HG02642 (cell line): ENCODE measurements around the gene PCED1A.

Source experiments
- ATAC-seq: cut with Tn5 transposase; IDR thresholded peaks from one replicate; pipeline ENCODE4 v1.9.1; 2021; ENCODE audit warnings: mild to moderate bottlenecking; ENCODE audit not compliant: unreplicated experiment, poor library complexity

Gene PCED1A, protein sequence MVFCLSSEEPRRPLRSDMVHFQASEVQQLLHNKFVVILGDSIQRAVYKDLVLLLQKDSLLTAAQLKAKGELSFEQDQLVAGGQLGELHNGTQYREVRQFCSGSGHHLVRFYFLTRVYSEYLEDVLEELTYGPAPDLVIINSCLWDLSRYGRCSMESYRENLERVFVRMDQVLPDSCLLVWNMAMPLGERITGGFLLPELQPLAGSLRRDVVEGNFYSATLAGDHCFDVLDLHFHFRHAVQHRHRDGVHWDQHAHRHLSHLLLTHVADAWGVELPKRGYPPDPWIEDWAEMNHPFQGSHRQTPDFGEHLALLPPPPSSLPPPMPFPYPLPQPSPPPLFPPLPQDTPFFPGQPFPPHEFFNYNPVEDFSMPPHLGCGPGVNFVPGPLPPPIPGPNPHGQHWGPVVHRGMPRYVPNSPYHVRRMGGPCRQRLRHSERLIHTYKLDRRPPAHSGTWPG

DNA sequence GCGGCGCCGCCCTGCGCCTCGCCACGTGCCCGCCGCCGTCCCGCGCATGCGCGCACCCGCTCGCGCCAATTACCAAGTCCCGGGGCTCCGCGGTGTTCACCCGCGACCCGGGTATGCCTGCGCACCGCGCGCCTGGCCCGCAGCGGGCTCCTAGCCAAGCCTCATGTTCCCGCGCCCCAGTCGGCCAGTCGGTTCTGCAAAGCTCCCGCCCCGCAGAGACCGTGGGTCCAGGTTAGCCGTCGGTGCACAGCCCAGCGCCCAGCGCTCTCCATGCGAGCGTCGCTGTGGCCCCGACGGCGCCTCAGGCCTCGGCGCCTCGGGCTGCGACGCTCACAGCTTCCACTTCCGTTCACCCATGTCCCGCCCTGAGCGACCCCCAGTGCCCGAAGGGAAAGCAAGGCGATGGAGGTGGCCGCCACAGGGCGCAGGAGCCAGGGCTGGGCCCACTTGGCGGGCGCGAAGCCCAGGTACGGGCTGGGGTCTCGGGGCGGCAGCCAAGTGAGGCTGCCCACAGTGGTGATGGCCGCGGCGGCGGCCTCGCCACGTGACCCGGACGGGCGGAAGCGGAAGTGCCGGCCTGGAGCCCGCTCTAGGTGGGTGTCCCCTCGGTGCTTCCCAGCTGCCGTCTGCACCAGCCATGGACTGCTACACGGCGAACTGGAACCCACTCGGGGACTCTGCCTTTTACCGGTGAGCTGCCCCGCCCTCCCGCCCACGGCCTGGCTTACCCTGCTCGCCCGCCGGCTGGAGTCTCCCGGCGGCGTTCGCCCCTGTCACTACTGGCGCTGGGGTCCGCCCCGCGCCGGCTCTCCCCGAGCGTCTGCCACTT lies at the start of gene PCED1A, which contains the start of gene VPS16:
Gene PCED1A, minus strand, starts transcription at position 518 of the 829 bp plus-strand sequence. CDS start 743 bp downstream, outside the sequence.
Gene VPS16, plus strand, starts transcription at position 608 of the 829 bp plus-strand sequence. Its CDS starts 30 bp downstream, at position 638.
- peak; percentile 96 for ATAC-seq

DNA sequence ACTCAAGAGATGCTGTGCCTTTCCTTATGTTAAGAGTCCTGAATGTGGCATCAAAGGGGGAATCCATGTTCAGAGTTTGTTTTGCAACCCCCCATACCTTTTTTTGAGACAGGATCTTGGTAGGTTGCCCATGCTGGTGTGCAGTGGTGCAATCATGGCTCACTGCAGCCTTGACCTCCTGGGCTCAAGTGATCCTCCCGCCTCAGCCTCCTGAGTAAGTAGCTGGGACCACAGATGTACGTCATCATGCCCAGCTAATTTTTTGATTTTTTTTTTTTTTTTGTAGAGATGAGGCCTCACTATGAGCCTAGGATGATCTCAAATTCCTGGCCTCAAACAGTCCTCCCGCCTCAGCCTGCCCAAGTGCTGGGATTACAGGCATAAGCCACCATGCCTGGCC lies 49.3 kb upstream of the PCED1A start:
- no peak for ATAC-seq

DNA sequence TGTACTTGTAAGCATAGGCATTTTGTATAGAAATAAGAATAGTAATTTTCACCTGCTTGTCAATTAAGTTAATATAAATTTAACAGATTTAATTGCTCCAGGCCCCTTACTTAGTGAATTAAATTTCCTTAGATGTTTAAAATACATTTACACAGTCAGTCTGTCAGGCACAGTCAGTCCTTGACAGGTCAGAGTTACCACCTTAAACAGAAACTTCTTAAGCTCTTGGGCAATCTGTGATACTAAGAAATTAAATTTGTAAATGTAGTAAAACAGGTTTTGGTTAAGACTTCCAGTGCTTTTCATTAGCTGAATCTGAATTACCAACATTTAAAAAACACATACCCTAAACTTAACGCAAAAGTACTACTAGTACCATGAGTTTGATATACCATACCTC lies 48.8 kb upstream of the PCED1A start:
- no peak for ATAC-seq

DNA sequence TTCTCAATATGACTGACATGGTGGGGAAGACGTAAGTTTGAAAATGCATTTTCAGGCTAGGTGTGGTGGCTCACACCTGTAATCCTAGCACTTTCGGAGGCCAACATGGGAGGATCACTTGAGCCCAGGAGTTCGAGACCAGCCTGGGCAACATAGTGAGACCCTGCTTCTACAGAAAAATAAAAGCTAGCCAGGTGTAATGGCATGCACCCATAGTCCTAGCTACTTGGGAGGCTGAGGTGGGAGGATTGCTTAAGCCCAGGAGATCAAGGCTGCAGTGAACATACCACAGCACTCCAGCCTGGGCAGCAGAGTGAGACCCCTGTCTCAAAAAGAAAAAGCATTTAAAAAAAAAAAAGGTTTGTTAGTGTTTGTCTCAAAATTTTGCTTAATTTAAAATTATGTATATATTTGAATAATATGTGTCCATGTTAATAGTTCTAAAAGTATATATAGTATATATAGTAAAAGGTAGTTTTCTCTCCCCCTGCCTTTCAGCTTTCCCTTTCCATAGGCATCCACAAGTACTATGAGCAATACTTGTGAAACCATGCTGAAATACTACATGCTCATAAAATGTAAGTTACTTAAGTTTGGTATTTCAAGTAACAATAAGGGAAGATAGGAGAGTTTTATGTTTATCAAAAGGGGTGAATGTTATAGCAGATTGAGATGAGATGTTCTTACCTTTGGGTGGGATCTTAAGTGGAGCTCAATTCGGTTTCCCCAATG lies 47.9 kb upstream of the PCED1A start:
- no peak for ATAC-seq

DNA sequence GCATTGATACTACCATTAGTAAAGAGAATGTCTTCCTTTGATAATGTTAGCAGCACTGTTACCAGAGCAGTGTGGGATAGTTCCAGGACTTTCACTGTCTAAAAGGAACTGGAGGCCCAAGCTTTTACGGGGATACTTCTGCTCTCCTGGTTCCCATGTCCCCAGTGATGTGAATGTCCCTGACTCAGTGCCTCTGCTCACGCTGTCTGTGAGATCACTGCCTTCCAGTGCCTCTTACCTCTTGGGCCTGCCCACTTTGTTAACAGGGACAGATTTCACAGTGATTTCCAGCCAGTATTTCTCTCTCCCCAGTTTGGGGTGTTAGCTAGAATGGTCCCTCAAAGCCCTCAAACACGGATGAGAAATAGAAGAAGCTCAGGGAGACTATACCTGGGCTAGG lies 47.3 kb upstream of the PCED1A start:
- no peak for ATAC-seq

DNA sequence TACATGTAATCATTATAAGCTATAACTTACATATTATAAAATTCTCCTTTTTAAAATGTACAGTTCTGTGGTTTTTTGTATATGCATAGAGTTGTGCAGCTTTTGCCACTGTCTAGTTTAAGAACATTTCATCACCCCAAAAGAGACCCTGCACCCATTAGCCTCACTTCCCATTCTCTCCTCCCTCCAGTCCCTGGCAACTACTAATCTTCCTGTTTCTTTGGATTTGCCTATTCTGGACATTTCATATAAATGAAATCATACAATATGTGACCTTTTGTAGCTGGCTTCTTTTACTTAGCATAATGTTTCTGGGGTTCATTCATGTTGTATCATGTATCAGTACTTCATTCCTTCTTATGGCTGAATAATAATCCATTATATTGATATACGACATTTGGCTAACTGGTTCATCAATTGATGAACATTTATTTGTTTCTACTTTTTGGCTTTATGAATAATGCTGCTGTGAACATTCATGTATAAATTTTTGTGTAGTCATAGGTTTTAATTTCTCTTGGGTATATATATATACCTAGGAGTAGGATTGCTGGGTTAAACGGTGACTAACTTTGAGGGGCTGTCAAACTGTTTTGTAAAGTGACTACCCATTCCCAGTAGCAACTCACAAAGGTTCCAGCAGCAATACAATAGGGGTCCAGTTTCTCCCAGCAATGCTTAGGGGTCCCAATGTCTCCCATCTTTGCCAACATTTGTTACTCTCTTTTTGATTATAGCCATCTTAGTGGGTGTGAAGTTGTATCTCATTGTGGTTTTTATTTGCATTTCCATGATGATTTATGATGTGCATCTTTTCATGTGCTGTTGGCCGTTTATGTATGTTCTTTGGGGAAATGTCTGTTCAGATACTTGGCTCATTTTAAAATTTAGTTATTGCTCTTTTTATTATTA lies 43.5 kb upstream of the PCED1A start:
- ATAC-seq = no peak

DNA sequence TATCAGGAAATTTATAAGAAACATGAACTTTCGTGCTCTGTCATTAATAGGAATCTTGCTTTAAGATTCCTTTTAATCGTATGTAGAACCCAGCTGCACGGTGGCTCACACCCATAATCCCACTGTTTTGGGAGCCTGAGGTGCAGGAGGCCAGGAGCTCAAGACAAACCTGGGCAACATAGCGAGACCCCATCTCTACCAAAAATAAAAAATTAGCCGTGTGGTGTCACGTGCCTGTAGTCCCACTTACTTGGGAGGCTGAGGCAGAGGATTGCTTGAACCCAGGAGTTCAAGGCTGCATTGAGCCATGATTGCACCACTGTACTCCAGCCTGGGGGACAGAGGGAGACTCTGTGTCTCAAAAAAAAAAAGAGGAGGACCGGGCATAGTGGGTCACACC lies 40.2 kb upstream of the PCED1A start:
- ATAC-seq = no peak

DNA sequence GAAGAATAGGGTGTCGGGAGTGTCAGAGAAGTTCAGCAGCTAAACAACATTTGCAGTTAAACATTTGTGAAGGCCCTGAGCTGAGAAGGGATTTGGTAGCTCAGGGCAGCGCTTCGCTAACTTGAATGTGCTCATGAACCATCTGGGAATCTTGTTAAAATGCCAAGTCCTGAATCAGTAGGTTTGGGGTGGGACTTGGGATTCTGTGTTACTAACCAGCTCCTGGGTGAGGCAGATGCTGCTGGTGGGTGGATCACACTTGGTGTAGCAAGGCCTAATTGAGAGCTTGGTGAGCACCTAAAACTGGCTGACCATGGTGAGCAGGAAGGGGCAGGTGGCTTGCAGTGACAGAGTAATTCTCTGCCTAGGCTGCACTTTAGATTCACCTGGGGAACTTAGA lies 38.7 kb upstream of the PCED1A start:
- ATAC-seq = no peak

DNA sequence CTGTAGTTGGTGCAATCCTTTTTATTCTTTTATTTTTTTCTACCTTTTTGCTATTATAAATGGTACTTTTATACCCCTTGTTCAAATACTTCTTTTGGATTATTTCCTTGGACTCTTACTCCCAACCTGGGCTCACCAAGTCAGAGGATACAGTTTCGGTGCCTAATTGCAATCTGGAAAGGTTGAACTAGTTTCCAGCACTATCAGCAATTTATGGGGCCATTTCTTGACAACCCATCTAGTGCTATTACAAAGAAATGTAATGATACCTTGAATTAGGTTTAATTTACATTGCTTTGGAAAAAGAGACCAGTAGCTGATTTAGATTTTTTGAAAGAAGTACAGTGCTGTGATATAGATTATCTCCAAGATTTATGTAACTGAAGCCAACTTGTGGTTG lies 38.1 kb upstream of the PCED1A start:
- no peak for ATAC-seq

DNA sequence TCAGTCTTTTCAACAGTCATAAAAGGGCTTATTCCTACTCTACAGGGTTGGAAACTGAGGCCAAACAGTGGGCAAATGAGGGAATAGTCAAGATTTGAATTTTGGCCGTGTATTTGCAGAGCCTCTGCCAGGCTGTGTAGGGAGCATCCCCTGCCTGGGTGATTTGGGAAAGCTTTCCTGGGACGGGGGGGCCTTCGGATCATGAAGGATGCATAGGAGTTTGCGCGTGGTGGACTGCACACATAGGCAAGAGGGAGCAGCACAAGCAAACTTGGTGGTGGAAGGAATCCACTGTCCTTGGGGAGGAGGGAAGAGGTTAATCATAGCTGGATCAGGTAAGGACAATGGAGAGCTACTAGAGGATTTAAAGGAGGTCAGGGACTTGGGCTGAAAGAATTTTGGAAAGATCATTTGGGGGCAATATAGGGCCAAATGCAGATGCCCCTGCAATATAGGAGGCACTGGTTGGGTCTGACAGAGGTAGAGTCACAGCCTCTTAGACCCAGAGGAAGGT lies 35.3 kb upstream of the PCED1A start:
- no peak for ATAC-seq

DNA sequence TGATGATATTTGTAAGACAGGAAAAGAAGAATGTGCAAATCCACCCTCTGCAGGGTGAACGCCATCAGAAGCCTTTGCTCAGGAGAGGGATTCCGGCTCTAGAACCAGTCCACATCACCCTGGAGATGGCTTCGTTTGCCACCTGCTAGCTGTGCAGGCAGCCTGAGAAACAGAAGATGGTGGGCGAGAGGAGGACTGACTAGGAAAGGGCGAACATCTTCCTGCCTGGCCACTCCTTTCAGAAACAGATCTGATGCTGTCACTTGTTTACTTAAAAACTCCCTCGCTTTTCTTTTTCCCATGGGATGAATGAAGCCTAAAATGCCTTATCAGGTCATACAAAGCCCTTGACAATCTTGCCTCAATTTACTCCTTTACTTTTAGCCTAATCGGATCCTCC lies 34.0 kb upstream of the PCED1A start:
- no peak for ATAC-seq

DNA sequence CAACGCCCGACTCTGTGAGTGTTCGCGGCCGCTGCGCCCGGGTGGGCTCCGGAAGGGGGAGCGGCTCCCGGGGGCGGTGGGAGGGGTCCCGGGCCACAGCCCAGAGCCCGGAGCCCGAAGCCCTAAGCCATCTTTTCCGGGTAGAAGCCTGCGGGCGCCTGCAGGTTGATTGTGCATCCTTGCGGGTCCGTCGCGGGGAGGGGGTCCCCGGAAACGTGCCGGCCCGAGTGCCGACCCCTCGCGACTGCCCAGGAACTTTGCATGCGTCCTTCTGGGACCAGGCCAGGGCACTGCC lies 33.2 kb upstream of the PCED1A start:
- peak; percentile 49 for ATAC-seq

DNA sequence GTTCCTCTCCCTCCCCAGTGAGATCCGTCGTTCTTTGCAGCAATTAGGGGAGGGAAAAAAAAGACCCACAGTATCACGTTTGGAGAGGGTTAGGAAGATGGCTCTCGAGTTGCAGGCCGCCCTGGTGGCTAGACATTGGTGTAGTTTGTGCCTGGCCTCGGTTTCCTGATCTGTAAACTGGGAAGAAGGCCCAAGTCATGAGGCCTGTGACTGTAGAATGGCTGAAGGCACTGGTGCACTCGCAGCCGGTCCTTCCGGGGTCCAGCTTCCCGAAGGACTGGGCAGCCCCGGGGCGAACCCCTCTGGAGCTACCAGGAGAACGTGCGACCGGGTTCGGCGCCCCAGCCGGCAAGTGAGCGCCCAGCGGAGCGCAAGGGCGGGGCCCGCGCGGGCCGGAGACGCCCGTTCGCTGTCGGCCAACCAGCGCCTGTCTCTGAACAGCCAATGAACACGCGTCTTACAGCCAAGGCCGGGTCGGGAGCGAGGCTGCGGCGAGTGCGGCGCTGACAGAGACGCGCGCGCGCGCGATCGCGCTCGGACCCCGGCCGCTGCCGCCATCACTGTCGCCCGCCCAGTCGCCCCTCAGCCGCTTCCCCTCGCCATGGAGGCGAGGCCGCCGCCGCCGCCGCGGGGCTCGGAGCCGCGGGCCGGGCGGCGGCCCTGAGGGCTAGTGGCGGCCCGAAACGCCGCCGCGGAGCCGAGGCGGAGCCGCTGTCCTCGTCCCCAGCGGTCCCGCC lies 32.7 kb upstream of the PCED1A start, which contains the start of gene PTPRA:
Gene PTPRA, plus strand, starts transcription at position 472 of the 737 bp plus-strand sequence. CDS start 90,797 bp downstream, outside the sequence.
- ATAC-seq = peak; percentile 95

DNA sequence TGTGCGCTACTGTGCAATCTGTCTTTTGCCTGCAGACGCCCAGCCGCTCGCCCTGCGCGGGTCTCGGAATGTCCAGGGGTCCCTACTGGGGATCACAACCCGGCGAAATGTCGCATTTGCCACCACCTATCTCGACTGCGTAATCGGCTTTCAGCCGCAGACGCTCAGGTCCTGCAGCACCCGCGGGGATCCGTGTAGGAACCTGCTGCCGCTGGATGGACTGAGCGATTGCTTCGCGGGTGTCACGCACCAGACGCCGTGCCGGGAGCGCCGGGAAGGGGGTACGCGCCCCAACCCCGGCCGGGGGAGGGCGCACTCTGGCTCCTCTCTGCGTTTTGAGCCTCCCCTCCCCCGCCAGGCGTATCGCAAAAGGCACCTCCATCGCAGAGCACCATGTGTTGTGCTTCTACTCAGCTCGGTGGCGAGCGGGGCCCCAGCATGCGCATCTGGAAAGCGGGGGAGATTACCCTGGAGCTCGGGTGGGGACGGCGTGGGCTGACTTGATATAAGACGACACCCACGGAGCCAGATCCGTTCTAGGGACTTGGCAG lies 32.1 kb upstream of the PCED1A start:
- peak; percentile 27 for ATAC-seq

DNA sequence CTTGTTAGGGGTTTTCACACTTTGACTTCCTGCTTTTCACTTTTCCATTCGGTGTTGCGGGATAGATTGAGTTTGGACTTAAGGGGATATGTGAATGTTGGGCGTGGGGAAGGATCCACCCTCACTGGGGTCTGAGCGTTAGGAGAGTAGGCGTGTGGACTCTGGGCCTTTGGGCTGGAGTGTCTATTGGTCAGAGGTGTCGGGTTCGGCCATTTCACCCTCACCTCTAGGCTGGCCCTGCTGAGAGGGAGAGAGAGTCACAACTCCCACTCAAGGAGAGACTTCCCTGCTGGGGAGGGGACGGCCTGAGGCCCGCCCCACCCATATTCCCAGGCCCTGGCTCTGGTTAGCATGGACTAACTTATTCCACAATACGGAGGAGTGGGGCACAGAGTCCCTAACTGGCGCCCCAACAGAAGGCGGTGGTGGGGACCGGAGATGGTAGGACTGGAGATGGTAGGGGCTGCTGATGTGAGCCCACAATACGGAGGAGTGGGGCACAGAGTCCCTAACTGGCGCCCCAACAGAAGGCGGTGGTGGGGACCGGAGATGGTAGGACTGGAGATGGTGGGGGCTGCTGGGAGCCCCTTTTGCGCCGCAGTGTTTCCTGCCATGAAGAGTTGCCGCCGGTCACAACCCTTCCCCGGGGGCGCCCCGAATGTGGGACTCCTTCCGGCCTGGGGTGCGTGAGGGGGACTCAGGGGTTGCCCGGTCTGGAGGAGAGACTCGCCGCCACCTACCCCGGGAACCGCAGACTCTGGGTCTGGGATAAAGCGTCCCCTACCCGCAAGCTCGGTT lies 31.4 kb upstream of the PCED1A start:
- no peak for ATAC-seq

DNA sequence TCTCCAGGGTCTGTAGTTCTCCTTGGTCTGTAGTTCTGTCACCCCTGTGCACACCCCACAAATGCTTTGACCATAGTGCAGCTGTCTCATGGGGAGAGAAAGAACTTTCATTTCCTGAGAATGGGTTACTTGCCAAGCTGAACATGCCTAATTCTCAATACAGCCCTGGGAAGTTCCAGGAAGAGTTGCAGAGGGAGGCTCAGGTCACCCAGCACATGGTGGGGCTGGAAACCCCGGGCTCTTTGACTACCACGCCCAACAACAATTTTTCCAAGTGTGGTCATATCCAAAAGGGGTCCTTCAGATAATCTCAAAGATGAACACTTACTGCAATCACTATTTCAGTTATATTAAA lies 30.6 kb upstream of the PCED1A start:
- no peak for ATAC-seq

DNA sequence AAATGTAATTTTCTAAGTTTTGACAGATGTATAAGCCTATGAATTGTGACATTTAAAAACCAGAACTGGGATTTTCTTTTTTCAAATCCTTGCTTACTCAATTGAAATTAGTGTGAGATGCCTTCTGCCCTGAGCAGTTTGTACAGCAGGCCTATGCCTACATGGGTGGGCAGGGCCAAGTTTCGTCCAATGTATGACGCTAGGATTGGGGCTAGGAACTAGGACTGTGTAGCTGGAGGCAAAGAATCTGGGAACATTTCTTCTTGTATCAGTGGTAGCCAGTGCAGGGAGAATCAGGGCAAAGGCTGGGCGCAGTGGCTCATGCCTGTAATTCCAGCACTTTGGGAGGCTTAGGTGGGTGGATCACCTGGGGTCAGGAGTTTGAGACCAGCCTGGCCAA lies 28.9 kb upstream of the PCED1A start:
- ATAC-seq = no peak
